ENCODE results near the gene AGXT2. TPM values are rescaled to one million over a fixed set of nuclear protein-coding genes. Genes with fewer than 3 reads are reported as not detected.

Gene AGXT2
- total and polyA plus RNA-seq, 2 donors (not counting 3 experiments of a cell fraction or from before 2014, with no cell fraction given): not detected

GRCh38 chr5:35004200-35004599, 43.5 kb downstream of the AGXT2 start:
- Histone ChIP-seq H3K9me1 (replicated peaks; ENCODE audit: control insufficient read depth, extremely low read depth, insufficient read depth, low read length) (no peaks in the 10 kb centered on the region), H3K9ac (replicated peaks; ENCODE audit: extremely low read depth, insufficient read depth, low read length) (no peak overlapping the region), H4K20me1 (replicated peaks; ENCODE audit: control insufficient read depth, extremely low read depth, insufficient read depth, low read length) (no peaks in the 10 kb centered on the region), H3K27ac (ENCODE audit: insufficient read depth, low read depth, low read length) (no peak overlapping the region), H2AFZ (ENCODE audit: low read depth, low read length) (no peak overlapping the region), H3K4me3 (replicated peaks in 1 of 3; ENCODE audit: insufficient read depth in 1 of 3, low read depth in 1 of 3, low read length in 3 of 3) (no peak overlapping the region), H3K4me2 (ENCODE audit: insufficient read depth, low read length) (no peak overlapping the region), H3K4me1 (ENCODE audit: control insufficient read depth, extremely low read depth, insufficient read depth, low read length) (no peaks in the 10 kb centered on the region), H3K79me2 (ENCODE audit: control insufficient read depth, insufficient read depth, low read length) (no peaks in the 10 kb centered on the region), H3K36me3 (ENCODE audit: control insufficient read depth in 2 of 2, extremely low read depth in 1 of 2, insufficient read depth in 2 of 2, low read length in 2 of 2) (no peaks in the 10 kb centered on the region), H3K27me3 (ENCODE audit: control insufficient read depth in 2 of 2, insufficient read depth in 2 of 2, low read length in 2 of 2) (peaks cover 5 to 7% of the 10 kb centered on the region in 2 experiments), H3K9me3 (replicated peaks; ENCODE audit: control insufficient read depth, insufficient read depth, low read length) (no peaks in the 10 kb centered on the region)
- CTCF ChIA-PET: interaction anchor here (0.8 to 3.9 kb wide), 15 partner anchors 9 to 1069 kb away, joined by 3 to 61 read pairs (median 5); partner anchors contain the start of gene DNAJC21
- DNase-seq (ENCODE audit: low read depth, low spot score): no peak
- POLR2A ChIA-PET: no interaction called here
- dilution Hi-C loops (cut with MboI; ENCODE audit: extremely low pct_ligation_motif_present, low sequenced_read_pairs): no loop called here
- FAIRE-seq: no peak
- TF ChIP-seq POLR2A (IDR thresholded peaks at IDR 0.05; ENCODE audit: low read depth, low read length) (no peak), MYC (IDR thresholded peaks at IDR 0.05; ENCODE audit: low read depth, low read length) (no peak), FOS (IDR thresholded peaks at IDR 0.05; ENCODE audit: borderline replicate concordance, insufficient read depth, low read length) (no peak), JUN (IDR thresholded peaks at IDR 0.05; ENCODE audit: borderline replicate concordance, insufficient read depth, insufficient read length, low read depth) (no peak), MAX (IDR thresholded peaks at IDR 0.05; ENCODE audit: insufficient read depth, insufficient read length) (no peak), GATA2 (IDR thresholded peaks at IDR 0.05; ENCODE audit: insufficient read depth, insufficient read length, low read depth, low read length) (no peak), POLR2AphosphoS5 (IDR thresholded peaks at IDR 0.05; ENCODE audit: insufficient read depth, low read depth, low read length) (no peak), EZH2 (IDR thresholded peaks at IDR 0.05; ENCODE audit: borderline replicate concordance, low read depth, low read length, severe bottlenecking) (no peak)
- TF ChIP-seq, protein P1, sequence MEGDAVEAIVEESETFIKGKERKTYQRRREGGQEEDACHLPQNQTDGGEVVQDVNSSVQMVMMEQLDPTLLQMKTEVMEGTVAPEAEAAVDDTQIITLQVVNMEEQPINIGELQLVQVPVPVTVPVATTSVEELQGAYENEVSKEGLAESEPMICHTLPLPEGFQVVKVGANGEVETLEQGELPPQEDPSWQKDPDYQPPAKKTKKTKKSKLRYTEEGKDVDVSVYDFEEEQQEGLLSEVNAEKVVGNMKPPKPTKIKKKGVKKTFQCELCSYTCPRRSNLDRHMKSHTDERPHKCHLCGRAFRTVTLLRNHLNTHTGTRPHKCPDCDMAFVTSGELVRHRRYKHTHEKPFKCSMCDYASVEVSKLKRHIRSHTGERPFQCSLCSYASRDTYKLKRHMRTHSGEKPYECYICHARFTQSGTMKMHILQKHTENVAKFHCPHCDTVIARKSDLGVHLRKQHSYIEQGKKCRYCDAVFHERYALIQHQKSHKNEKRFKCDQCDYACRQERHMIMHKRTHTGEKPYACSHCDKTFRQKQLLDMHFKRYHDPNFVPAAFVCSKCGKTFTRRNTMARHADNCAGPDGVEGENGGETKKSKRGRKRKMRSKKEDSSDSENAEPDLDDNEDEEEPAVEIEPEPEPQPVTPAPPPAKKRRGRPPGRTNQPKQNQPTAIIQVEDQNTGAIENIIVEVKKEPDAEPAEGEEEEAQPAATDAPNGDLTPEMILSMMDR (IDR thresholded peaks at IDR 0.05; ENCODE audit: extremely low read depth in 1 of 2, insufficient read depth in 1 of 2, low read depth in 1 of 2, low read length in 2 of 2): no peak
- intact Hi-C loops (cut with micrococcal nuclease): loop anchor here (5.0 kb wide), 1 partner anchor 517 kb away; no protein-coding TSS in a partner anchor
- BruUV-seq (replicated peaks): no TSS peak

Measured in endothelial cell of umbilical vein (primary cell).